ENCODE results near the gene MARK1. TPM values are rescaled to one million over a fixed set of nuclear protein-coding genes. Genes with fewer than 3 reads are reported as not detected.

Gene MARK1
- total and polyA plus RNA-seq, 2 donors = 7.8 to 21.4 TPM

GRCh38 chr1:220552672-220553260, 24.8 kb downstream of the MARK1 start:
- H3K27ac ChIP-seq (ENCODE audit: low read depth) = no peak overlapping the region
- no peak overlapping the region for H3K4me3 ChIP-seq (ENCODE audit: low read depth, low read length)
- no peaks in the 10 kb centered on the region for H3K36me3 ChIP-seq (ENCODE audit: insufficient read depth)
- H3K4me1 ChIP-seq (ENCODE audit: insufficient read depth) = peaks cover 1% of the 10 kb centered on the region
- no peak for DNase-seq (ENCODE audit: extremely low spot score)
- 100% methylated on average over 1 of the region's 1 CpG for WGBS

DNA sequence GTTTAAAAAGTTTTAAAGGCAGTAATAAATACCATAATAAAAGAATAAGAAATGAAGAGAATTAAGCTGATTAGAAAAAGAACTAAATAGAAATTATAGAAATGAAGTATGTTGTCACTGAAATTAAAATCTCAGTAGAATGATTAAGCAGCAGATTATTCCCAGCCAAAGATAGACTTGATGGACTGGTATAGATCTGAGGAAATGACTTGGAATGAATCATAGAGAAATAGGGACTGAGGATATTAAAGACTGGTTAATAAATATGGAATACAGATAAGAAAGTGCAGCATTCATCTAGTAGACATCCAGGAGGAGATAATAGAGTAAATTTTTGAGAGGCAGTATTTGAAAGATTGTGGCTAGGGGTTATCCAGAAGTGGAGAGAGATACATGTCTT, 28.7 kb downstream of the MARK1 start:
- no peak overlapping the region for H3K4me3 ChIP-seq (ENCODE audit: low read depth, low read length)
- no peak overlapping the region for H3K27ac ChIP-seq (ENCODE audit: low read depth)
- H3K36me3 ChIP-seq (ENCODE audit: insufficient read depth) = no peaks in the 10 kb centered on the region
- peaks cover 1% of the 10 kb centered on the region for H3K4me1 ChIP-seq (ENCODE audit: insufficient read depth)
- DNase-seq (ENCODE audit: extremely low spot score) = no peak

- no peaks in the 10 kb centered on the region for H3K4me1 ChIP-seq (ENCODE audit: insufficient read depth)
- no peaks in the 10 kb centered on the region for H3K36me3 ChIP-seq (ENCODE audit: insufficient read depth)
- 38% methylated on average over 1 of the region's 1 CpG for WGBS
- no peak for DNase-seq (ENCODE audit: extremely low spot score)
- no peak overlapping the region for H3K4me3 ChIP-seq (ENCODE audit: low read depth, low read length)
- H3K27ac ChIP-seq (ENCODE audit: low read depth) = no peak overlapping the region
Measured at GRCh38 chr1:220563564-220563963, 35.6 kb downstream of the MARK1 start.

DNA sequence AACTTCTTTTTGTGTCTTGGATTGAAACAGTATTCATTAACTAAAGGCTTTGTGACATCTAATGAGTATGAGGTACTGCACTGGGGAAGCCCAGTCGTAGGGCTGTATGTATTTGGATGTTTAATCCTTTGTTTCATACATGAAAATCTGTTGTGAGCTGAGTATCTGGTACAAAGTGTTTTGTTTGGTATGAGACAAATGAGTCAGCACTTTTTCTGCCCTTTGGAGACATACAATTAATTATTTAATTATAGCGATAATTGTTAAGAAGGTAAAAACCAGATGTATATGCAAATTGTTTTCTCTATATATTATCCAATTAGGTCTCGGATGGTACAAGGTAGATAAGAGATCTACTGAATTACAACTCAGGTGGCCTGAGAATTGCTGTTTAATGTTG, 36.3 kb downstream of the MARK1 start:
- Histone ChIP-seq H3K4me1 (ENCODE audit: insufficient read depth) (no peaks in the 10 kb centered on the region), H3K27ac (ENCODE audit: low read depth) (no peak overlapping the region), H3K4me3 (ENCODE audit: low read depth, low read length) (no peak overlapping the region), H3K36me3 (ENCODE audit: insufficient read depth) (no peaks in the 10 kb centered on the region)
- WGBS = 81% methylated on average over 3 of the region's 3 CpGs
- DNase-seq (ENCODE audit: extremely low spot score) = no peak

DNA sequence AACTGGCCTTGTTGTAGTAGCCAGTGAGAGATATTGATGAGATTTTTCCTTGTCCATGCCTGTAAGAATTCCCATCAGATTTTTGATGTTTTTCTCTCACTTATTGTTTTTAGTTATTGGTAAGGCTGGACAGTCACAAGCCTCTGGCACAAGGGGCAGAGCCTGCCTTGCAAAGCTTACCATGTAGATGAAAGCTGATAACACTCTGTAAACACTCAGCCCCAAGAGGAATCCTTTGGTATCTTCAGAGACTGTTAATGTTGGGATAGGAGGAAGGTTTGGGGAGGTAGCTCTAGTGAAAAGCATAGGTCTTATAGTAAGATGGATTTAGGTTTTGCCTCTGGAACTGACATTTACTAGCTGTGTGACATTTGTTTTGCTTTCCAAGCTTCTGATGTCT, 37.7 kb downstream of the MARK1 start:
- DNase-seq (ENCODE audit: extremely low spot score) = no peak
- Histone ChIP-seq H3K4me1 (ENCODE audit: insufficient read depth) (no peaks in the 10 kb centered on the region), H3K27ac (ENCODE audit: low read depth) (no peak overlapping the region), H3K4me3 (ENCODE audit: low read depth, low read length) (no peak overlapping the region), H3K36me3 (ENCODE audit: insufficient read depth) (no peaks in the 10 kb centered on the region)

GRCh38 chr1:220566869-220567268, 38.9 kb downstream of the MARK1 start:
- H3K27ac ChIP-seq (ENCODE audit: low read depth) = no peak overlapping the region
- no peak overlapping the region for H3K4me3 ChIP-seq (ENCODE audit: low read depth, low read length)
- H3K4me1 ChIP-seq (ENCODE audit: insufficient read depth) = no peaks in the 10 kb centered on the region
- H3K36me3 ChIP-seq (ENCODE audit: insufficient read depth) = no peaks in the 10 kb centered on the region
- 94% methylated on average over 1 of the region's 1 CpG for WGBS
- no peak for DNase-seq (ENCODE audit: extremely low spot score)

DNA sequence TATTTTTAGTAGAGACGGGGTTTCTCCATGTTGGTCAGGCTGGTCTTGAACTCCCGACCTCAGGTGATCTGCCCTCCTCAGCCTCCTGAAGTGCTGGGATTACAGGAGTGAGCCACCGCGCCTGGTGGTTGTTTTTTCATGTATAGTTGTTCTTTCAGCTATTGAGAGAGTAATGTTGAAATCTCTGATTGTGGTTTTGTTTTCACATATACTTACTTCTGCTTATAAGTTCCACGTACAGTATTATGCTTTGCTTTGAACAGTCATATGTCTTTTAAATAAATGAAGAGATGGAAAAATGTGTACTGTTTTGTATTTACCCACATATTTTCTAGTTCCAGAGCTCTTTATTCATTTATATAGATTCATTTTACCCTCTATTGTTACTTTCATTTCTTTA, 44.5 kb downstream of the MARK1 start:
- 95% methylated on average over 5 of the region's 5 CpGs for WGBS
- no peaks in the 10 kb centered on the region for H3K4me1 ChIP-seq (ENCODE audit: insufficient read depth)
- no peaks in the 10 kb centered on the region for H3K36me3 ChIP-seq (ENCODE audit: insufficient read depth)
- no peak overlapping the region for H3K27ac ChIP-seq (ENCODE audit: low read depth)
- no peak overlapping the region for H3K4me3 ChIP-seq (ENCODE audit: low read depth, low read length)
- no peak for DNase-seq (ENCODE audit: extremely low spot score)

DNA sequence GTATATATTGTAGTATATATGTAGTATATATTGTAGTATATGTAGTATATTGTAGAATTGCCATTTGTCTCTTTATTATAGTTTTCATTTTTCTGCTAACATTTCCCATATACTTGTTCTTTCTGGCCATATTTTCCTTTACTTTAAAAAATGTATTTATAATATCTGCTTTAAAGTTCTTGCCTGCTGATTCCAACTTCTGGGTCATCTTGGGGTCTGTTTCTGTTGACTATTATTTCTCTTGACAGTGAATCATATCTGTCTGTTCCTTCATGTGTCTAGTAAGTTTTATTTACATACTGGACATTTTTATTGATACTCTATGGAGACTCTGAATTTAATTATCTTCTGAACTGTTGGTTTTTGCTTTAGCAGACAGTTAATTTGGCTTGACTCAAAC, 45.9 kb downstream of the MARK1 start:
- no peak overlapping the region for H3K27ac ChIP-seq (ENCODE audit: low read depth)
- no peaks in the 10 kb centered on the region for H3K4me1 ChIP-seq (ENCODE audit: insufficient read depth)
- DNase-seq (ENCODE audit: extremely low spot score) = no peak
- H3K4me3 ChIP-seq (ENCODE audit: low read depth, low read length) = no peak overlapping the region
- no peaks in the 10 kb centered on the region for H3K36me3 ChIP-seq (ENCODE audit: insufficient read depth)

DNA sequence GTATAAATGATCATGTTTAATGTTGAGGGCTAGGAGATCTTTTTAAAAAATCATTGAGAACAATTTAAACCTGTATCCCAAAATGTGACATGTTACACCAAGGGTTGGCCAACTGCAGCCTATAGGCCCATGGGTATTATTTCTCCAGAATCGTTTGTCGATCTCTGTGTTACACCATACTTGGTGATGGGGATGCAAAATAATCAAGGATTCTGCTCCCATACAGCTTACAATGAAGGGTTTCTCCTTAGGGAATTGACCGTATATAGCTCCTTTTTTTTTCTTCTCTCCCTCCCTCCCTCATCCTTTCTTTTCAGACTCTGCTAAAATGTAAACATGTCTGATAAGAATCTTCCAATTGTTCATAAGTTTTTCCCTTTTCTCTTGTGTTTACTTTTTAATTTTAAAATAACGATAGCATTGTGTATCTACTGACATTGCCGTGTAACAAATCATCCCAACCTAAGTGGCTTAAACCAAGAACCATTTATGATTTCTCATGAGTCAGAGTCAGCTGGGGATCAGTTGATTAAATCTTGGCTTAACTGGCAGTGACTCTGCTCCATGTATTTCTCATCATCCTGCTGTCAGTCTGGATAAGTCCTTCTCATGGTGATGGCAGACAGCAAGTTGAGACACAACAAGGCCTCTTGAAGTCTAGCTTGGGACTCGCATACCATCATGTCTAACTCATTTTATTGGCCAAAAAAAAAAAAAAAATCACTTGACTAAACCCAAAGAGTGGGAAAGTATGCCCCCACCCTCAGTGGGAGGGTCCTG, 48.0 kb downstream of the MARK1 start:
- no peaks in the 10 kb centered on the region for H3K4me1 ChIP-seq (ENCODE audit: insufficient read depth)
- H3K27ac ChIP-seq (ENCODE audit: low read depth) = no peak overlapping the region
- no peaks in the 10 kb centered on the region for H3K36me3 ChIP-seq (ENCODE audit: insufficient read depth)
- no peak for DNase-seq (ENCODE audit: extremely low spot score)
- no peak overlapping the region for H3K4me3 ChIP-seq (ENCODE audit: low read depth, low read length)
- WGBS = 92% methylated on average over 6 of the region's 6 CpGs

GRCh38 chr1:220577926-220578325, 50.0 kb downstream of the MARK1 start:
- Histone ChIP-seq H3K4me1 (ENCODE audit: insufficient read depth) (no peaks in the 10 kb centered on the region), H3K36me3 (ENCODE audit: insufficient read depth) (no peaks in the 10 kb centered on the region), H3K4me3 (ENCODE audit: low read depth, low read length) (no peak overlapping the region), H3K27ac (ENCODE audit: low read depth) (no peak overlapping the region)
- 89% methylated on average over 1 of the region's 1 CpG for WGBS
- no peak for DNase-seq (ENCODE audit: extremely low spot score)

- DNase-seq (ENCODE audit: extremely low spot score) = no peak
- Histone ChIP-seq H3K4me3 (ENCODE audit: low read depth, low read length) (no peak overlapping the region), H3K36me3 (ENCODE audit: insufficient read depth) (peaks cover 1% of the 10 kb centered on the region), H3K27ac (ENCODE audit: low read depth) (no peak overlapping the region), H3K4me1 (ENCODE audit: insufficient read depth) (no peaks in the 10 kb centered on the region)
- WGBS = 77% methylated on average over 6 of the region's 6 CpGs
Measured at GRCh38 chr1:220579317-220579716, 51.4 kb downstream of the MARK1 start.

DNA sequence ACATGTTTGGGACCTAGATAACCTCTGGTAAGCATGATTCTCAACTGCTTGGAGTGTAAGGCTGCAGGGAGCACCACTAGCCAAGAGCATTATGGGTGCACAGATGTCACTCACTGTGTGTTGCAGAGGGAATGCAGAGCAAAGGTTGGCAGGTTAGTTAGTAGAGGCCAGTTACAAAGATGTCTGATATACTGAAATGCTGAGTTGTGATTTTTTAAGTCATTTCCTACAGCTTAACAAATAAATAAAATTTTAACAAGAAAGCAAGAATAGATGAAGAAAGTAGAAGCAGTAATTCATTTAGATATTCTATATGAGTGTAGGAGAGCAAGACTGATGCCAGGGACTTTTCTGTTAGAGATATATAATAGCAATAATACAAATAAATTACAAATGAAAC, 64.8 kb downstream of the MARK1 start:
- Histone ChIP-seq H3K4me3 (ENCODE audit: low read depth, low read length) (no peak overlapping the region), H3K36me3 (ENCODE audit: insufficient read depth) (no peaks in the 10 kb centered on the region), H3K4me1 (ENCODE audit: insufficient read depth) (no peaks in the 10 kb centered on the region), H3K27ac (ENCODE audit: low read depth) (no peak overlapping the region)
- no peak for DNase-seq (ENCODE audit: extremely low spot score)

DNA sequence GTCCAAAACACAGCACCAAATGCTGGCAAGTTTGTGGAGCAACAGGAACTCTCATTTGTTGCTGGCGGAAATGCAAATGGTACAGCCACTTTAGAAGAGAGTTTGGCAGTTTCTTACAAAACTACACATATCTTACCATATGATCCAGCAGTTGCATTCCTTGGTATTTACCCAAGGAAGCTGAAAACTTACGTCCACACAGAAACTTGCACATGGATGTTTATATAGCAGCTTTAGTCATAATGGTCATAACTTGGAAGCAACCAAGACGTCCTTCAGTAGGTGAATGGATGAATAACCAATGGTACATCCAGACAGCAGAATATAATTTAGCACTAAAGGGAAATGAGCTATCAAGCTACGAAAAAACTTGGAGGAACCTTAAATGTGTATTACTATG, 66.4 kb downstream of the MARK1 start:
- no peak overlapping the region for H3K4me3 ChIP-seq (ENCODE audit: low read depth, low read length)
- no peak overlapping the region for H3K27ac ChIP-seq (ENCODE audit: low read depth)
- no peak for DNase-seq (ENCODE audit: extremely low spot score)
- H3K4me1 ChIP-seq (ENCODE audit: insufficient read depth) = no peaks in the 10 kb centered on the region
- H3K36me3 ChIP-seq (ENCODE audit: insufficient read depth) = no peaks in the 10 kb centered on the region
- WGBS = 82% methylated on average over 4 of the region's 4 CpGs

- no peak for DNase-seq (ENCODE audit: extremely low spot score)
- H3K4me1 ChIP-seq (ENCODE audit: insufficient read depth) = no peaks in the 10 kb centered on the region
- no peak overlapping the region for H3K4me3 ChIP-seq (ENCODE audit: low read depth, low read length)
- 60% methylated on average over 3 of the region's 3 CpGs for WGBS
- H3K27ac ChIP-seq (ENCODE audit: low read depth) = no peak overlapping the region
- H3K36me3 ChIP-seq (ENCODE audit: insufficient read depth) = no peaks in the 10 kb centered on the region
Measured at GRCh38 chr1:220595179-220595578, 67.2 kb downstream of the MARK1 start.

- Histone ChIP-seq H3K27ac (ENCODE audit: low read depth) (no peak overlapping the region), H3K4me3 (ENCODE audit: low read depth, low read length) (no peak overlapping the region), H3K36me3 (ENCODE audit: insufficient read depth) (no peaks in the 10 kb centered on the region), H3K4me1 (ENCODE audit: insufficient read depth) (no peaks in the 10 kb centered on the region)
- WGBS = 92% methylated on average over 3 of the region's 3 CpGs
- DNase-seq (ENCODE audit: extremely low spot score) = peak; percentile 28
Measured at GRCh38 chr1:220604926-220605325, 77.0 kb downstream of the MARK1 start.

All from urinary bladder (tissue), 4 donors.